ENCODE data around the gene POGLUT2. TPM values are rescaled to one million over a fixed set of nuclear protein-coding genes. Genes with fewer than 3 reads are reported as not detected.

Gene POGLUT2
- total RNA-seq, 1 donor from 2014 or later = 0.11 TPM

DNA sequence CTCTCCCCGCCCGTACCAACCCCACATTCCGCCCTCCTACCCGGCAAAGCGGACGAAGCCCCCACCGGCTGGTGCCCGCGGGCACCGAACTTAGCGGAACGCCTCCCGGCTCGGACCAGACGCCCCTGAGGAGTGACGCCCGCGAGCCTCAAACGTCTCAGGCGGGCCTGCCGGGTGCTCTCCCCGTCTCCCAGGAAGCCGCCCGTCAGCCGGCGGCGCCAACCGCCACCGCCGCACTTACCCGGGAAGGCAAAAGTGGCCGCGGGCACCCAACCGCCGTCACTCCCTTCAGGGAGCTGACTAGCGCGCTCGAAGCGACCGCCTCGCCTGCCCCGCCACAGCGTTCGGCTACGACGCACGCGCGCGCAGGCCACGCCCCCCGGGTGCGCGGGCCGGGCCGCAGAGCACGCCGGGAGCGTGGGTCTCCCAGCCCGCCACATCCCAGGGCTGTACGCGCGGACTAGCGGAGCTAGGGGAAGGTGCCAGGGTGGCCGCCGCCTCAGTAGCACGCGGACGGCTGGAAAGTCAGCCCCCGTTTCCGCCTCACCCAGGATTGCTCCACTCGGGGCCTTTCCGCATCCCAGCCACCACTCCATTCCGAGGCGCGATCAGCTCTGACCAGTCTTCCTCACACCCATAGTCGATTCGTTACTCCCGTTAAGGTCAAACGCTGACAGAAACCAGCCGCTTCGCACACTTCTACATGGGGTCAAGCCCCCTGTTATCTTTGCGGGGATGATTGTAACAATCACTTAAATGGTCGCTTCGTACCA lies 25.1 kb downstream of the POGLUT2 start, which contains the start of gene TEX30:
Gene TEX30, minus strand, starts transcription at position 346 of the 773 bp plus-strand sequence. CDS start 3,760 bp downstream, outside the sequence.
- no peaks in the 10 kb centered on the region for H3K9me3 Mint-ChIP-seq
- peaks cover 13% of the 10 kb centered on the region for H3K4me1 Mint-ChIP-seq
- no peaks in the 10 kb centered on the region for H3K27me3 Mint-ChIP-seq
- peak; percentile 95 for ATAC-seq (ENCODE audit: low read depth)
- H3K36me3 Mint-ChIP-seq (ENCODE audit: low read depth) = peaks cover 6% of the 10 kb centered on the region
- peak within 1 kb of the TSS; percentile 94 for H3K27ac Mint-ChIP-seq
- peak within 1 kb of the TSS; percentile 95 for H3K4me3 Mint-ChIP-seq
- no peak for TF ChIP-seq CTCF (IDR thresholded peaks at IDR 0.05)
- intact Hi-C loops (cut with micrococcal nuclease) = loop anchor here (1.0 kb wide), 6 partner anchors 27 to 379 kb away; partner anchors contain the start of genes ERCC5 and TPP2
- DNase-seq = peak; percentile 94
- ChIA-PET POLR2A (interaction anchor here (1.1 to 3.4 kb wide), 9 partner anchors 16 to 182 kb away, joined by 3 to 49 read pairs (median 9); partner anchors contain the start of genes ERCC5 and TPP2), CTCF (interaction anchor here (0.9 to 1.6 kb wide), 3 partner anchors 27 to 194 kb away, joined by 4 to 5 read pairs (median 4); no protein-coding TSS in a partner anchor)

- Mint-ChIP-seq H3K27me3 (no peaks in the 10 kb centered on the region), H3K27ac (no peak overlapping the region), H3K4me1 (peaks cover 13% of the 10 kb centered on the region), H3K4me3 (peak overlapping the region; percentile 95), H3K36me3 (ENCODE audit: low read depth) (peaks cover 6% of the 10 kb centered on the region), H3K9me3 (no peaks in the 10 kb centered on the region)
- intact Hi-C loops (cut with micrococcal nuclease) = no loop called here
- POLR2A ChIA-PET = interaction anchor here (1.1 to 3.4 kb wide), 2 partner anchors 74 to 175 kb away, joined by 3 to 49 read pairs; partner anchors contain the start of genes ERCC5 and TPP2
- no peak for ATAC-seq (ENCODE audit: low read depth)
- no peak for TF ChIP-seq CTCF (IDR thresholded peaks at IDR 0.05)
- CTCF ChIA-PET = interaction anchor here (1.1 kb wide), 1 partner anchor 28 kb away, joined by 3 read pairs; no protein-coding TSS in a partner anchor
- no peak for DNase-seq
Measured at GRCh38 chr13:102772042-102772425, 26.7 kb downstream of the POGLUT2 start.

- POLR2A ChIA-PET = interaction anchor here (1.1 to 3.4 kb wide), 2 partner anchors 74 to 174 kb away, joined by 3 to 49 read pairs; partner anchors contain the start of genes ERCC5 and TPP2
- no peak for TF ChIP-seq CTCF (IDR thresholded peaks at IDR 0.05)
- Mint-ChIP-seq H3K9me3 (no peaks in the 10 kb centered on the region), H3K27ac (no peak overlapping the region), H3K27me3 (no peaks in the 10 kb centered on the region), H3K36me3 (ENCODE audit: low read depth) (peaks cover 7% of the 10 kb centered on the region), H3K4me1 (peaks cover 13% of the 10 kb centered on the region), H3K4me3 (no peak overlapping the region)
- ATAC-seq (ENCODE audit: low read depth) = no peak
- CTCF ChIA-PET = interaction anchor here (1.1 kb wide), 1 partner anchor 29 kb away, joined by 3 read pairs; no protein-coding TSS in a partner anchor
- intact Hi-C loops (cut with micrococcal nuclease) = no loop called here
- no peak for DNase-seq
Measured at GRCh38 chr13:102771298-102772041, 27.3 kb downstream of the POGLUT2 start.

DNA sequence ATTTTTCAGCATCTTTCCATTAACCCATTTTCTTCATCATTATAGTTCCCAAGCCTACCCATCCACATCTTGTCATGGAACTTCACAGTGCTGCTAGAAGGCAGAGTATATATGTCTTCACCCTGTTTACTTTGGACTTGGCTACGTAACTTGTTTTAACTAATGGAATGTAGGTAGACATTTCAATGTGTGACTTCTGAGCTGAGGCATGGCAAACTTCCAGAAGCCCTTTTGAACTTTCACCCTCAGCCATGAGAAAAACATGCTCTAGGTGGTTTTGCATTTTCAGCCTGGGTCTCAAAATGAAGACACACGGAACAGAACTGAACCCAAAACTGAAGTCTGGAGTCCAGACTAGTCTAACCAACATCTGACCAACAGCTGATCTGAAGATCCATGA lies 28.3 kb downstream of the POGLUT2 start:
- Mint-ChIP-seq H3K4me3 (no peak overlapping the region), H3K9me3 (no peaks in the 10 kb centered on the region), H3K36me3 (ENCODE audit: low read depth) (peaks cover 9% of the 10 kb centered on the region), H3K27me3 (no peaks in the 10 kb centered on the region), H3K27ac (no peak overlapping the region), H3K4me1 (peaks cover 13% of the 10 kb centered on the region)
- ATAC-seq (ENCODE audit: low read depth) (no peak), DNase-seq (no peak)
- CTCF ChIA-PET = no interaction called here
- intact Hi-C loops (cut with micrococcal nuclease) = no loop called here
- POLR2A ChIA-PET = no interaction called here
- TF ChIP-seq CTCF (IDR thresholded peaks at IDR 0.05) = no peak

All from activated B cell treated with CpG ODN at 0.5 μM for 24 hours (primary cell).